Measurements from ENCODE around the gene IGF2R.
"Not testable (repeated sequence)": the region's sequence is repeated elsewhere in the genome, so short reads cannot be mapped to it uniquely, and the experiment has no call there.

The IGF2R gene

GRCh38 chr6:160078883-160079685 lies 110.2 kb downstream of the IGF2R start:
- no peak for DNase-seq

GRCh38 chr6:160079686-160080043 lies 110.8 kb downstream of the IGF2R start:
- no peak for DNase-seq

- DNase-seq, result no peak
Observed at GRCh38 chr6:160080097-160080496, 111.2 kb downstream of the IGF2R start.

GRCh38 chr6:160081398-160081797 lies 112.5 kb downstream of the IGF2R start:
- no peak for DNase-seq

- no peak for DNase-seq
Observed at GRCh38 chr6:160082627-160083026, 113.7 kb downstream of the IGF2R start.

GRCh38 chr6:160084198-160084776 lies 115.4 kb downstream of the IGF2R start:
- no peak for DNase-seq

- DNase-seq, result no peak
Observed at GRCh38 chr6:160085226-160085625, 116.3 kb downstream of the IGF2R start.

- DNase-seq, result no peak
Observed at GRCh38 chr6:160085713-160086505, 117.0 kb downstream of the IGF2R start.

- DNase-seq, result no peak
Observed at GRCh38 chr6:160086754-160087153, 117.9 kb downstream of the IGF2R start.

- no peak for DNase-seq
Observed at GRCh38 chr6:160088069-160088783, 119.3 kb downstream of the IGF2R start.

- DNase-seq, result no peak
Observed at GRCh38 chr6:160088784-160089533, 120.1 kb downstream of the IGF2R start.

GRCh38 chr6:160089534-160089897 lies 120.6 kb downstream of the IGF2R start:
- DNase-seq, result no peak

- not testable (repeated sequence) for DNase-seq
Observed at GRCh38 chr6:160090442-160091239, 121.8 kb downstream of the IGF2R start.

GRCh38 chr6:160092176-160092575 lies 123.3 kb downstream of the IGF2R start:
- not testable (repeated sequence) for DNase-seq

- DNase-seq, result no peak
Observed at GRCh38 chr6:160092602-160093001, 123.7 kb downstream of the IGF2R start.

GRCh38 chr6:160093061-160093460 lies 124.2 kb downstream of the IGF2R start:
- DNase-seq, result no peak

- DNase-seq, result no peak
Observed at GRCh38 chr6:160093946-160094345, 125.1 kb downstream of the IGF2R start.

- no peak for DNase-seq
Observed at GRCh38 chr6:160095146-160095845, 126.4 kb downstream of the IGF2R start.

GRCh38 chr6:160101277-160102205 lies 132.7 kb downstream of the IGF2R start:
- DNase-seq, result no peak

- DNase-seq, result no peak
Observed at GRCh38 chr6:160102399-160102798, 133.5 kb downstream of the IGF2R start.
